NCI-H2107 (cell line): ENCODE measurements around the gene KCTD20.

Experiments used
- DNase-seq: peaks from one replicate; lab custom pipeline; 2025; lab: John Stamatoyannopoulos, UW

Gene KCTD20

GRCh38 chr6:36493859-36494258, 51.1 kb downstream of the KCTD20 start:
- no peak for DNase-seq

GRCh38 chr6:36495086-36495485, 52.3 kb downstream of the KCTD20 start:
- DNase-seq = no peak

GRCh38 chr6:36499918-36500317, 57.1 kb downstream of the KCTD20 start:
- DNase-seq = no peak

- no peak for DNase-seq
These were observed 58.9 kb downstream of the KCTD20 start for GRCh38 chr6:36501686-36502085.

GRCh38 chr6:36504181-36504580, 61.4 kb downstream of the KCTD20 start:
- DNase-seq = no peak

- no peak for DNase-seq
These were observed 62.2 kb downstream of the KCTD20 start for GRCh38 chr6:36504982-36505381.

- no peak for DNase-seq
These were observed 63.1 kb downstream of the KCTD20 start for GRCh38 chr6:36505744-36506534.

- no peak for DNase-seq
These were observed 63.8 kb downstream of the KCTD20 start for GRCh38 chr6:36506611-36507010.

- DNase-seq = no peak
These were observed 65.7 kb downstream of the KCTD20 start for GRCh38 chr6:36508532-36508931.

- DNase-seq = no peak
These were observed 67.6 kb downstream of the KCTD20 start for GRCh38 chr6:36510365-36510764.

- no peak for DNase-seq
These were observed 72.0 kb downstream of the KCTD20 start for GRCh38 chr6:36514554-36515456.

- no peak for DNase-seq
These were observed 73.0 kb downstream of the KCTD20 start for GRCh38 chr6:36515844-36516243.

- DNase-seq = no peak
These were observed 73.8 kb downstream of the KCTD20 start for GRCh38 chr6:36516559-36516958.

- no peak for DNase-seq
These were observed 74.2 kb downstream of the KCTD20 start for GRCh38 chr6:36516988-36517387.

- DNase-seq = no peak
These were observed 74.6 kb downstream of the KCTD20 start for GRCh38 chr6:36517408-36517807.

- no peak for DNase-seq
These were observed 76.6 kb downstream of the KCTD20 start for GRCh38 chr6:36519352-36519751.

GRCh38 chr6:36523451-36523850, 80.7 kb downstream of the KCTD20 start:
- DNase-seq = no peak

- DNase-seq = no peak
These were observed 81.2 kb downstream of the KCTD20 start for GRCh38 chr6:36523936-36524499.

- no peak for DNase-seq
These were observed 82.1 kb downstream of the KCTD20 start for GRCh38 chr6:36524871-36525270.

GRCh38 chr6:36525346-36525745, 82.5 kb downstream of the KCTD20 start:
- DNase-seq = no peak

GRCh38 chr6:36526066-36526465, 83.3 kb downstream of the KCTD20 start:
- no peak for DNase-seq

- no peak for DNase-seq
These were observed 90.5 kb downstream of the KCTD20 start for GRCh38 chr6:36533321-36533720.
